ENCODE measurements around the gene FAP.

GRCh38 chr2:162219426-162219825 is 23.8 kb downstream of the FAP start:
- TF ChIP-seq CTCF (IDR thresholded peaks at IDR 0.05), result no peak
- TF ChIP-seq EZH2 (IDR thresholded peaks at IDR 0.05), result no peak

Data from neural progenitor cell (in vitro differentiated cells).